ENCODE measurements around the gene PAPPA.
A peak's percentile ranks its signal among the peaks of the same experiment; 100 is the strongest.

PAPPA gene

GRCh38 chr9:116275418-116276195 is 122.0 kb downstream of the PAPPA start:
- peak; percentile 25 for DNase-seq (ENCODE audit: low spot score)

GRCh38 chr9:116276196-116276493 is 122.6 kb downstream of the PAPPA start:
- no peak for DNase-seq (ENCODE audit: low spot score)

GRCh38 chr9:116276651-116277121 is 123.1 kb downstream of the PAPPA start:
- no peak for DNase-seq (ENCODE audit: low spot score)

GRCh38 chr9:116278326-116278725 is 124.7 kb downstream of the PAPPA start:
- DNase-seq (ENCODE audit: low spot score), result no peak

GRCh38 chr9:116279230-116279629 is 125.6 kb downstream of the PAPPA start:
- DNase-seq (ENCODE audit: low spot score), result no peak

GRCh38 chr9:116280529-116280928 is 126.9 kb downstream of the PAPPA start:
- no peak for DNase-seq (ENCODE audit: low spot score)

- DNase-seq (ENCODE audit: low spot score), result no peak
These were observed 129.0 kb downstream of the PAPPA start for GRCh38 chr9:116282597-116282996.

- no peak for DNase-seq (ENCODE audit: low spot score)
These were observed 130.9 kb downstream of the PAPPA start for GRCh38 chr9:116284518-116284917.

GRCh38 chr9:116285320-116285719 is 131.7 kb downstream of the PAPPA start:
- no peak for DNase-seq (ENCODE audit: low spot score)

- no peak for DNase-seq (ENCODE audit: low spot score)
These were observed 132.7 kb downstream of the PAPPA start for GRCh38 chr9:116286297-116286696.

- DNase-seq (ENCODE audit: low spot score), result no peak
These were observed 134.1 kb downstream of the PAPPA start for GRCh38 chr9:116287721-116288120.

GRCh38 chr9:116288658-116289057 is 135.1 kb downstream of the PAPPA start:
- DNase-seq (ENCODE audit: low spot score), result peak; percentile 52

GRCh38 chr9:116297346-116297745 is 143.8 kb downstream of the PAPPA start:
- DNase-seq (ENCODE audit: low spot score), result no peak

- DNase-seq (ENCODE audit: low spot score), result no peak
These were observed 144.7 kb downstream of the PAPPA start for GRCh38 chr9:116298249-116298648.

GRCh38 chr9:116298878-116299391 is 145.3 kb downstream of the PAPPA start:
- no peak for DNase-seq (ENCODE audit: low spot score)

- no peak for DNase-seq (ENCODE audit: low spot score)
These were observed 146.8 kb downstream of the PAPPA start for GRCh38 chr9:116300360-116300870.

GRCh38 chr9:116303270-116303669 is 149.7 kb downstream of the PAPPA start:
- no peak for DNase-seq (ENCODE audit: low spot score)

GRCh38 chr9:116303886-116304538 is 150.4 kb downstream of the PAPPA start:
- DNase-seq (ENCODE audit: low spot score), result no peak

- DNase-seq (ENCODE audit: low spot score), result no peak
These were observed 151.2 kb downstream of the PAPPA start for GRCh38 chr9:116304761-116305160.

GRCh38 chr9:116308076-116308475 is 154.5 kb downstream of the PAPPA start:
- no peak for DNase-seq (ENCODE audit: low spot score)

GRCh38 chr9:116309900-116310611 is 156.5 kb downstream of the PAPPA start:
- no peak for DNase-seq (ENCODE audit: low spot score)

- DNase-seq (ENCODE audit: low spot score), result no peak
These were observed 158.6 kb downstream of the PAPPA start for GRCh38 chr9:116312221-116312620.

GRCh38 chr9:116313638-116314037 is 160.0 kb downstream of the PAPPA start:
- no peak for DNase-seq (ENCODE audit: low spot score)

All from hepatic stellate cell (primary cell).